B cell (primary cell): Measurements from ENCODE around the gene DNAAF8. TPM values are rescaled to one million over a fixed set of nuclear protein-coding genes. Genes with fewer than 3 reads are reported as not detected.
"Not testable (repeated sequence)": the region's sequence is repeated elsewhere in the genome, so short reads cannot be mapped to it uniquely, and the experiment has no call there.

Experiments
- ATAC-seq: fragments of 200-7000 bp; cut with Tn5 transposase; one replicate; pipeline ENCODE4 v1.10.0; 2021; ENCODE audit warnings: low read depth, mild to moderate bottlenecking, moderate number of reproducible peaks, moderate library complexity
- CTCF ChIA-PET: fragments of 350-600 bp; sonication (Branson Sonifier 250); formaldehyde crosslinking; loops from one replicate; lab custom pipeline; 2021; ENCODE audit warnings: antibody characterized with exemption, inconsistent platforms; lab: Charles Lee
- POLR2A ChIA-PET: fragments of 350-600 bp; sonication (Branson Sonifier 250); formaldehyde crosslinking; loops from one replicate; lab custom pipeline; 2021; ENCODE audit warnings: antibody characterized with exemption; lab: Charles Lee
- DNase-seq: peaks from one replicate; pipeline ENCODE4 v3.0.0; 2013
- H2AFZ ChIP-seq: 2 replicates; pipeline ENCODE4 v1.6.1; 2012; ENCODE audit warnings: mild to moderate bottlenecking, low read depth, low read length; ENCODE audit not compliant: insufficient read depth, poor library complexity, severe bottlenecking
- H3K27ac ChIP-seq, 2 donors: 1 replicate in 1 of 2; 2 replicates in 1 of 2; pipeline ENCODE4 v1.5.1; 2012 to 2013; ENCODE audit warnings: low read length in 2 of 2, mild to moderate bottlenecking in 2 of 2, moderate library complexity in 1 of 2
- H3K27me3 ChIP-seq, 4 experiments: fragments of 200-600 bp in 1 of 4; sonication (generic) in 1 of 4; replicated peaks in 1 of 4; 1 replicate in 2 of 4; 2 replicates in 2 of 4; pipeline versions ENCODE4 v1.6.1 to v1.7.0; 2013 to 2016; ENCODE audit warnings: low read length in 3 of 4, mild to moderate bottlenecking in 2 of 4, mixed read lengths in 1 of 4, moderate library complexity in 1 of 4; ENCODE audit not compliant: insufficient read depth in 4 of 4, control insufficient read depth in 3 of 4; ENCODE audit errors: control extremely low read depth in 1 of 4
- H3K36me3 ChIP-seq, 2 experiments: replicated peaks in 1 of 2; 1 replicate in 1 of 2; 2 replicates in 1 of 2; pipeline versions ENCODE4 v1.6.1 to v1.7.1; 2013; ENCODE audit warnings: low read length in 1 of 2; ENCODE audit not compliant: insufficient read depth in 2 of 2, control insufficient read depth in 1 of 2; ENCODE audit errors: control extremely low read depth in 1 of 2, extremely low read depth in 1 of 2
- H3K4me1 ChIP-seq, 2 donors: fragments of 200-600 bp in 1 of 2; sonication (generic) in 1 of 2; 1 replicate in 1 of 2; 2 replicates in 1 of 2; pipeline versions ENCODE4 v1.5.1 to v1.6.1; 2013 to 2017; ENCODE audit warnings: low read length in 2 of 2; ENCODE audit not compliant: control insufficient read depth in 2 of 2, insufficient read depth in 2 of 2
- H3K4me2 ChIP-seq: replicated peaks from 2 replicates; pipeline ENCODE3; 2012; ENCODE audit warnings: mild to moderate bottlenecking, low read depth, low read length; ENCODE audit not compliant: poor library complexity, severe bottlenecking
- H3K4me3 ChIP-seq, 5 experiments: fragments of 200-600 bp in 1 of 5; sonication (generic) in 1 of 5; 1 replicate in 3 of 5; 2 replicates in 2 of 5; pipeline versions ENCODE4 v1.5.1 to v1.7.0; 2011 to 2016; ENCODE audit warnings: low read length in 4 of 5, mild to moderate bottlenecking in 4 of 5, low read depth in 2 of 5, control low read depth in 1 of 5, moderate library complexity in 1 of 5; ENCODE audit not compliant: insufficient read depth in 1 of 5; ENCODE audit errors: control extremely low read depth in 1 of 5, extremely low read depth in 1 of 5
- H3K79me2 ChIP-seq: fragments of 200-600 bp; sonication (generic); one replicate; pipeline ENCODE4 v1.6.0; 2016; ENCODE audit warnings: low read length; ENCODE audit not compliant: control insufficient read depth, insufficient read depth
- H3K9ac ChIP-seq: fragments of 200-600 bp; sonication (generic); 2 replicates; pipeline ENCODE4 v1.6.1; 2017; ENCODE audit warnings: mild to moderate bottlenecking, low read length, moderate library complexity
- H3K9me3 ChIP-seq, 3 donors: one replicate each; pipeline versions ENCODE4 v1.6.1 to v1.7.1; 2013; ENCODE audit warnings: low read length in 2 of 3; ENCODE audit not compliant: control insufficient read depth in 2 of 3, insufficient read depth in 1 of 3; ENCODE audit errors: control extremely low read depth in 1 of 3
- H4K20me1 ChIP-seq: 2 replicates; pipeline ENCODE4 v1.6.0; 2012; ENCODE audit warnings: mild to moderate bottlenecking, low read length; ENCODE audit not compliant: insufficient read depth, control insufficient read depth, poor library complexity, severe bottlenecking
- H3K27ac Mint-ChIP-seq: one replicate; pipeline ENCODE4 v1.8.0; 2021; ENCODE audit warnings: mixed read lengths
- H3K27me3 Mint-ChIP-seq: one replicate; pipeline ENCODE4 v1.8.0; 2021; ENCODE audit warnings: mixed read lengths
- H3K4me1 Mint-ChIP-seq: one replicate; pipeline ENCODE4 v1.8.0; 2021; ENCODE audit warnings: mixed read lengths
- H3K4me3 Mint-ChIP-seq: one replicate; pipeline ENCODE4 v1.8.0; 2021; ENCODE audit warnings: mixed read lengths
- H3K9me3 Mint-ChIP-seq: one replicate; pipeline ENCODE4 v1.8.0; 2022; ENCODE audit warnings: mixed read lengths; ENCODE audit not compliant: insufficient read depth
- EZH2 ChIP-seq: IDR thresholded peaks from 2 replicates; pipeline ENCODE4 v1.6.1; 2012; ENCODE audit warnings: borderline replicate concordance, low read depth, mild to moderate bottlenecking, moderate library complexity, low read length; ENCODE audit not compliant: insufficient read depth, poor library complexity, severe bottlenecking
- WGBS: methylation state at CpG from one replicate; pipeline ENCODE4 v1.1.5; 2013; ENCODE audit warnings: missing lambda C conversion rate; ENCODE audit not compliant: insufficient coverage; 5-methylcytosine and 5-hydroxymethylcytosine counted together
- intact Hi-C: fragments of 100-400 bp; cut with micrococcal nuclease; formaldehyde crosslinking; loops from one replicate; pipeline ENCODE4 v1.10.0; 2022
- polyA plus RNA-seq: library from polyadenylated mRNA; depleted of rRNA; stranded (reverse); fragments of >200 nt; gene quantifications from 2 replicates; pipeline ENCODE4 v1.2.3, GENCODE V29; 2012
- total RNA-seq, 2 donors: library from RNA; stranded (reverse); fragments of 120-200 nt in 1 of 2; gene quantifications; 1 replicate in 1 of 2; 2 replicates in 1 of 2; pipeline versions ENCODE4 v1.2.3 to v1.2.4, GENCODE V29; 2013 to 2022
- TF ChIP-seq, protein P1 (sequence below): fragments of 200-600 bp; IDR thresholded peaks from one replicate; pipeline ENCODE4 v1.8.0; 2022; ENCODE audit warnings: antibody characterized with exemption, mild to moderate bottlenecking

Gene DNAAF8
- total and polyA plus RNA-seq, 2 donors (not counting 1 experiment from before 2014, with no cell fraction given) = 0.09 to 0.44 TPM

DNA sequence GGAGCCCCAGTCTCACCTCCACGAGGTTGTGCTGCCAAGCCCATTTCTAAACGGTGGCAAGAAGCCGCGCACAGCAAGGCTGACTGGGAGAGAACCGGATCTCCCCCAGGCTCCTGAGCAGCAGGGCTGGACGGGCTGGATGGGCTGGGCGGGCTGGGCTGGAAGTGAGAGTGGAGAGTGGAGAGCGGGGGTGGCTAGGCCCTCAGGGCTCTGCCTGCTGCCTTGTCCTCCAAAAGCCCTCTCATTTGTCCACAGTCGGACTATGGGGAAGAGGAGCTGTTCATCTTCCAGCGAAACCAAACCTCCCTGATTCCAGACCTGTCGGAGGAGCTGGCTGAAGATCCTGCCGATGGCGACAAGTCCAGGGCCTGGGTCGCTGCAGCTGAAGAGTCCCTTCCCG, 3.2 kb downstream of the DNAAF8 start:
- CTCF ChIA-PET = no interaction called here
- no peaks in the 10 kb centered on the region for H3K27me3 Mint-ChIP-seq
- no peak overlapping the region for H3K27ac Mint-ChIP-seq
- no peak for ATAC-seq
- intact Hi-C loops = no loop called here
- DNase-seq = no peak
- no peak overlapping the region for H3K27ac ChIP-seq
- H3K9me3 ChIP-seq = no peaks in the 10 kb centered on the region
- no peaks in the 10 kb centered on the region for H3K36me3 ChIP-seq
- TF ChIP-seq, protein P1, sequence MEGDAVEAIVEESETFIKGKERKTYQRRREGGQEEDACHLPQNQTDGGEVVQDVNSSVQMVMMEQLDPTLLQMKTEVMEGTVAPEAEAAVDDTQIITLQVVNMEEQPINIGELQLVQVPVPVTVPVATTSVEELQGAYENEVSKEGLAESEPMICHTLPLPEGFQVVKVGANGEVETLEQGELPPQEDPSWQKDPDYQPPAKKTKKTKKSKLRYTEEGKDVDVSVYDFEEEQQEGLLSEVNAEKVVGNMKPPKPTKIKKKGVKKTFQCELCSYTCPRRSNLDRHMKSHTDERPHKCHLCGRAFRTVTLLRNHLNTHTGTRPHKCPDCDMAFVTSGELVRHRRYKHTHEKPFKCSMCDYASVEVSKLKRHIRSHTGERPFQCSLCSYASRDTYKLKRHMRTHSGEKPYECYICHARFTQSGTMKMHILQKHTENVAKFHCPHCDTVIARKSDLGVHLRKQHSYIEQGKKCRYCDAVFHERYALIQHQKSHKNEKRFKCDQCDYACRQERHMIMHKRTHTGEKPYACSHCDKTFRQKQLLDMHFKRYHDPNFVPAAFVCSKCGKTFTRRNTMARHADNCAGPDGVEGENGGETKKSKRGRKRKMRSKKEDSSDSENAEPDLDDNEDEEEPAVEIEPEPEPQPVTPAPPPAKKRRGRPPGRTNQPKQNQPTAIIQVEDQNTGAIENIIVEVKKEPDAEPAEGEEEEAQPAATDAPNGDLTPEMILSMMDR = no peak
- TF ChIP-seq EZH2 = no peak
- H3K4me1 Mint-ChIP-seq = peaks cover 17% of the 10 kb centered on the region
- 90% methylated on average over 15 of the region's 15 CpGs for WGBS
- no peak overlapping the region for H3K4me3 Mint-ChIP-seq
- no peak overlapping the region for H3K4me2 ChIP-seq
- peaks cover 10 to 13% of the 10 kb centered on the region in 2 donors for H3K4me1 ChIP-seq
- no peak overlapping the region for H3K9ac ChIP-seq
- no peaks in the 10 kb centered on the region for H4K20me1 ChIP-seq
- no peak overlapping the region for H2AFZ ChIP-seq
- peaks cover 13% of the 10 kb centered on the region for H3K79me2 ChIP-seq
- no peak overlapping the region for H3K4me3 ChIP-seq
- POLR2A ChIA-PET = no interaction called here
- no peaks in the 10 kb centered on the region for H3K9me3 Mint-ChIP-seq
- peaks cover 0 to 2% (median 0%) of the 10 kb centered on the region in 4 experiments for H3K27me3 ChIP-seq

DNA sequence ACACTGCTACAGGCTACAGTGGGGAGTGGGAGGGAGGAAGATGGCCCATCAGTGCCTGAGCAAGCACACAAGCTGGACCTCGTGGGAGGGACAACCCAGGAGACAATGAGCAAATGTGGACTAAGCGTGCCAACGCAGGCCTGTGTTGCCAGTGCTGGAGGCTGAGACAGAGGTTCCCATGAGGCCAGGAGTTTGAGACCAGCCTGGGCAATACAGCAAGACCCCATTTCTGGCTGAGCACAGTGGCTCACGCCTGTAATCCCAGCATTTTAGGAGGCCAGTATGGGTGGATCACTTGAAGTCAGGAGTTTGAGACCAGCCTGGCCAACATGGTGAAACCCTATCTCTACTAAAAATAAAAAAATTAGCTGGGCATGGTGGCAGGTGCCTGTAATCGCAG, 4.0 kb downstream of the DNAAF8 start:
- H3K36me3 ChIP-seq, H3K27me3 Mint-ChIP-seq, H3K4me3 Mint-ChIP-seq, ATAC-seq, H3K9me3 Mint-ChIP-seq, H3K27ac Mint-ChIP-seq, H4K20me1 ChIP-seq, H3K27ac ChIP-seq, H3K4me2 ChIP-seq, H3K79me2 ChIP-seq, CTCF ChIA-PET, H2AFZ ChIP-seq, H3K9ac ChIP-seq, H3K4me3 ChIP-seq, intact Hi-C loops, H3K9me3 ChIP-seq, POLR2A ChIA-PET, DNase-seq, H3K27me3 ChIP-seq: not testable (repeated sequence)
- peaks cover 8 to 12% of the 10 kb centered on the region in 2 donors for H3K4me1 ChIP-seq
- 96% methylated on average over 3 of the region's 5 CpGs for WGBS
- peaks cover 15% of the 10 kb centered on the region for H3K4me1 Mint-ChIP-seq
